H1 (cell line): ENCODE results near the gene FAS. TPM values are rescaled to one million over a fixed set of nuclear protein-coding genes. Genes with fewer than 3 reads are reported as not detected.

ENCODE experiments used
- CHD7 ChIP-seq: fragments of 300-600 bp; sonication (generic); IDR thresholded peaks from 2 replicates; pipeline ENCODE4 v1.7.1; 2012; ENCODE audit warnings: low read length, moderate library complexity, mild to moderate bottlenecking, inconsistent platforms; ENCODE audit not compliant: insufficient replicate concordance
- JUND ChIP-seq: IDR thresholded peaks from 2 replicates; pipeline ENCODE4 v1.6.1; 2011; ENCODE audit warnings: mild to moderate bottlenecking, improper control_type of control experiment, low read length
- KDM4A ChIP-seq: IDR thresholded peaks from one replicate; pipeline ENCODE4 v1.7.1; 2012; ENCODE audit warnings: low read depth, mild to moderate bottlenecking, moderate library complexity, low read length, inconsistent platforms; ENCODE audit not compliant: severe bottlenecking
- NANOG ChIP-seq: IDR thresholded peaks from 2 replicates; pipeline ENCODE4 v1.6.1; 2011; ENCODE audit warnings: low read length, low read depth, mild to moderate bottlenecking, inconsistent platforms; ENCODE audit not compliant: insufficient read depth, poor library complexity, severe bottlenecking
- PHF8 ChIP-seq: fragments of 200-600 bp; sonication (generic); conservative IDR thresholded peaks from 2 replicates; pipeline ENCODE4 v1.7.1; 2012; ENCODE audit warnings: low read depth, mild to moderate bottlenecking, inconsistent platforms, low read length, moderate library complexity
- TAF1 ChIP-seq: IDR thresholded peaks from 2 replicates; pipeline ENCODE4 v1.6.1; 2011; ENCODE audit warnings: mild to moderate bottlenecking, low read depth, low read length
- polyA plus RNA-seq, 7 experiments: library from polyadenylated mRNA; depleted of rRNA in 3 of 7; stranded (reverse) in 5 of 7; unstranded in 2 of 7; fragments of >200 nt in 5 of 7; fragments of 200-250 nt in 2 of 7; gene quantifications; 1 replicate in 5 of 7; 2 replicates in 1 of 7; 4 replicates in 1 of 7; pipeline versions ENCODE4 v1.2.1 to v1.2.3, GENCODE V29; 2011 to 2013; ENCODE audit warnings: missing spikeins in 2 of 7, mixed read lengths in 2 of 7
- total RNA-seq: library from RNA; stranded (reverse); fragmentation: NEBNext Ultra II Directional; extraction: Animal tissue kit (Norgen Biotek cat#: 25700); gene quantifications from 2 replicates; pipeline ENCODE4 v1.2.1, GENCODE V29; 2021
- TF ChIP-seq, protein P1 (sequence below): IDR thresholded peaks from 2 replicates; pipeline ENCODE4 v1.6.1; 2011; ENCODE audit warnings: low read depth, mild to moderate bottlenecking, low read length; ENCODE audit not compliant: insufficient read depth
- TF ChIP-seq, protein P2 (sequence below): IDR thresholded peaks from 2 replicates; pipeline ENCODE4 v1.6.1; 2011; ENCODE audit warnings: low read length, improper control_type of control experiment

The FAS gene
- total and polyA plus RNA-seq, 2 of the 8 experiments (the other 6 are each of a cell fraction or from before 2014, with no cell fraction given): 4.0 to 6.7 TPM

- TF ChIP-seq CHD7 (no peak), PHF8 (no peak), KDM4A (no peak), TAF1 (no peak), JUND (no peak), NANOG (no peak)
- TF ChIP-seq, protein P1, sequence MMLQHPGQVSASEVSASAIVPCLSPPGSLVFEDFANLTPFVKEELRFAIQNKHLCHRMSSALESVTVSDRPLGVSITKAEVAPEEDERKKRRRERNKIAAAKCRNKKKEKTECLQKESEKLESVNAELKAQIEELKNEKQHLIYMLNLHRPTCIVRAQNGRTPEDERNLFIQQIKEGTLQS: no peak
- TF ChIP-seq, protein P2, sequence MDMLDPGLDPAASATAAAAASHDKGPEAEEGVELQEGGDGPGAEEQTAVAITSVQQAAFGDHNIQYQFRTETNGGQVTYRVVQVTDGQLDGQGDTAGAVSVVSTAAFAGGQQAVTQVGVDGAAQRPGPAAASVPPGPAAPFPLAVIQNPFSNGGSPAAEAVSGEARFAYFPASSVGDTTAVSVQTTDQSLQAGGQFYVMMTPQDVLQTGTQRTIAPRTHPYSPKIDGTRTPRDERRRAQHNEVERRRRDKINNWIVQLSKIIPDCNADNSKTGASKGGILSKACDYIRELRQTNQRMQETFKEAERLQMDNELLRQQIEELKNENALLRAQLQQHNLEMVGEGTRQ: no peak
Observed at GRCh38 chr10:88958721-88959120, 31.9 kb upstream of the FAS start (continued).
